ENCODE data around the gene CBX7. TPM values are rescaled to one million over a fixed set of nuclear protein-coding genes. Genes with fewer than 3 reads are reported as not detected.
A peak's percentile ranks its signal among the peaks of the same experiment; 100 is the strongest.

The CBX7 gene
- total RNA-seq, 2 experiments from 2014 or later, result 48.6 to 49.1 TPM

GRCh38 chr22:39132281-39132680 lies 20.2 kb downstream of the CBX7 start:
- no peaks in the 10 kb centered on the region for H3K27me3 ChIP-seq (ENCODE audit: control insufficient read depth in 1 of 2, insufficient read depth in 2 of 2, low read length in 2 of 2)
- peaks cover 43% of the 10 kb centered on the region for H3K36me3 ChIP-seq (ENCODE audit: insufficient read depth, low read length)
- ChIA-PET CTCF (no interaction called here), POLR2A (no interaction called here)
- peaks cover 5% of the 10 kb centered on the region for H3K4me1 Mint-ChIP-seq (ENCODE audit: low read depth)
- peaks cover 41% of the 10 kb centered on the region for H3K36me3 Mint-ChIP-seq (ENCODE audit: low read depth)
- TF ChIP-seq, protein P1, sequence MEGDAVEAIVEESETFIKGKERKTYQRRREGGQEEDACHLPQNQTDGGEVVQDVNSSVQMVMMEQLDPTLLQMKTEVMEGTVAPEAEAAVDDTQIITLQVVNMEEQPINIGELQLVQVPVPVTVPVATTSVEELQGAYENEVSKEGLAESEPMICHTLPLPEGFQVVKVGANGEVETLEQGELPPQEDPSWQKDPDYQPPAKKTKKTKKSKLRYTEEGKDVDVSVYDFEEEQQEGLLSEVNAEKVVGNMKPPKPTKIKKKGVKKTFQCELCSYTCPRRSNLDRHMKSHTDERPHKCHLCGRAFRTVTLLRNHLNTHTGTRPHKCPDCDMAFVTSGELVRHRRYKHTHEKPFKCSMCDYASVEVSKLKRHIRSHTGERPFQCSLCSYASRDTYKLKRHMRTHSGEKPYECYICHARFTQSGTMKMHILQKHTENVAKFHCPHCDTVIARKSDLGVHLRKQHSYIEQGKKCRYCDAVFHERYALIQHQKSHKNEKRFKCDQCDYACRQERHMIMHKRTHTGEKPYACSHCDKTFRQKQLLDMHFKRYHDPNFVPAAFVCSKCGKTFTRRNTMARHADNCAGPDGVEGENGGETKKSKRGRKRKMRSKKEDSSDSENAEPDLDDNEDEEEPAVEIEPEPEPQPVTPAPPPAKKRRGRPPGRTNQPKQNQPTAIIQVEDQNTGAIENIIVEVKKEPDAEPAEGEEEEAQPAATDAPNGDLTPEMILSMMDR (IDR thresholded peaks at IDR 0.05), result no peak
- no peak overlapping the region for H3K27ac Mint-ChIP-seq
- no peak overlapping the region for H3K4me3 ChIP-seq (ENCODE audit: low read length)
- no peaks in the 10 kb centered on the region for H3K9me3 Mint-ChIP-seq
- intact Hi-C loops (cut with DNase I, micrococcal nuclease), result no loop called here
- ATAC-seq (ENCODE audit: poor library complexity), result no peak
- H3K4me1 ChIP-seq (ENCODE audit: insufficient read depth, low read length), result no peaks in the 10 kb centered on the region
- H3K9me3 ChIP-seq (ENCODE audit: control insufficient read depth in 1 of 2, insufficient read depth in 1 of 2, low read length in 2 of 2), result no peaks in the 10 kb centered on the region
- H3K4me3 Mint-ChIP-seq, result no peak overlapping the region
- DNase-seq, result no peak
- H3K27me3 Mint-ChIP-seq, result no peaks in the 10 kb centered on the region
- H3K27ac ChIP-seq (ENCODE audit: low read depth in 1 of 2, low read length in 2 of 2), result no peak overlapping the region

DNA sequence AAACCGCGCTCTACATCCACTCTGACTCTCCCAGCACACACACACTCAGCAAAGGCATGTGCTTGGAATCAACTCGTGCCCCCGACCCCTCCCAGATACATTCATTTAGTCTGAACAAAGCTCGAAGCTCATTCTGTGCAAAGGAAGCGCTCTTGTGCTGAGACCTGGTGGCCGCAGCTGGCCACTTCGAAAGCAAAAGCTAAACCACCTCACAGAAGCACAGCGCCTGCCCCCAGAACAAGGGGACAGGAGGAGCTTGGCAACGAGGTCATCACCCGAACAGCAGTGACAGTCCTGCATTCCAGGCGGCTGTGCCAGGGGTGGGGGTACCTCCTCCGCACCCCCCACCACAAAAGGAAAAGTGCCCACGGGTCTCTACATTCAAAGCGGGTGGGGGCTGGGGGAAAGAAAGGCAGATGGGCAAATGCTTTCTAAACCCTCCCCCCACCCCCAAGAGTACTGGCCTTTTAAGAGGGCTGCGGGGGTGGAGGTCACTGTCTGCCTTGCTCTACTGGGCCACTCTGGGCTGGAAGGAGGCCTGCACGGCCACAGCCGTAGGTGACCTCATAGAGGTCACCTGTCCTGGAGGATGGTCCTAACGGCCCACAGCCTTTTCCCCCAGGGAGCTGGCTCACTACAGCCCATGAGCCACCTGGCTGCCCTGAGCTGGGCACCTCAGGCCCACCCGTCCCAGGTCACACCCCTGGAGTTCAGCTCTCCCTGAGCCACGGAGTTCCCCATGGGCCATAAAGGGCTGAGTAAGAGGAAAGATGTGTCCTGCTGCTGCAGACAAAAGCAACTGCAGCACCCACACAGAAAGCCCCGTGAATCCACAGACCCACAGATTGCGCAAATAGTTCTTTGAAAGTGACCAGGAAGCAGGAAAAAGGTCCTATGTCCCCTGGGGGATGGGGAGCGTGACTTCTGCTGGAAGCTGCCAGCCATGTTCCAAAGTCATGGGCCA lies 21.3 kb downstream of the CBX7 start:
- TF ChIP-seq, protein P1 (IDR thresholded peaks at IDR 0.05), result no peak
- ChIA-PET CTCF (no interaction called here), POLR2A (interaction anchor here (1.1 kb wide), 1 partner anchor 225 kb away, joined by 3 read pairs; no protein-coding TSS in a partner anchor)
- H3K4me3 Mint-ChIP-seq, result no peak overlapping the region
- H3K27me3 ChIP-seq (ENCODE audit: control insufficient read depth in 1 of 2, insufficient read depth in 2 of 2, low read length in 2 of 2), result no peaks in the 10 kb centered on the region
- no peaks in the 10 kb centered on the region for H3K9me3 Mint-ChIP-seq
- peak in 1 of 14 experiments; percentile 18 for DNase-seq
- H3K4me1 ChIP-seq (ENCODE audit: insufficient read depth, low read length), result no peaks in the 10 kb centered on the region
- H3K9me3 ChIP-seq (ENCODE audit: control insufficient read depth in 1 of 2, insufficient read depth in 1 of 2, low read length in 2 of 2), result no peaks in the 10 kb centered on the region
- ATAC-seq (ENCODE audit: poor library complexity), result no peak
- no peaks in the 10 kb centered on the region for H3K27me3 Mint-ChIP-seq
- no peak overlapping the region for H3K27ac ChIP-seq (ENCODE audit: low read depth in 1 of 2, low read length in 2 of 2)
- H3K36me3 Mint-ChIP-seq (ENCODE audit: low read depth), result peaks cover 36% of the 10 kb centered on the region
- no peak overlapping the region for H3K4me3 ChIP-seq (ENCODE audit: low read length)
- H3K36me3 ChIP-seq (ENCODE audit: insufficient read depth, low read length), result peaks cover 43% of the 10 kb centered on the region
- intact Hi-C loops (cut with DNase I, micrococcal nuclease), result no loop called here
- no peak overlapping the region for H3K27ac Mint-ChIP-seq
- H3K4me1 Mint-ChIP-seq (ENCODE audit: low read depth), result peaks cover 5% of the 10 kb centered on the region

GRCh38 chr22:39130152-39130704 lies 22.3 kb downstream of the CBX7 start:
- TF ChIP-seq, protein P1 (IDR thresholded peaks at IDR 0.05), result no peak
- H3K27ac ChIP-seq (ENCODE audit: low read depth in 1 of 2, low read length in 2 of 2), result no peak overlapping the region
- H3K4me1 ChIP-seq (ENCODE audit: insufficient read depth, low read length), result no peaks in the 10 kb centered on the region
- peaks cover 5% of the 10 kb centered on the region for H3K4me1 Mint-ChIP-seq (ENCODE audit: low read depth)
- H3K27me3 Mint-ChIP-seq, result no peaks in the 10 kb centered on the region
- no peak overlapping the region for H3K4me3 Mint-ChIP-seq
- ATAC-seq (ENCODE audit: poor library complexity), result no peak
- DNase-seq, result peak in 1 of 14 experiments; percentile 12
- peaks cover 40% of the 10 kb centered on the region for H3K36me3 ChIP-seq (ENCODE audit: insufficient read depth, low read length)
- H3K9me3 ChIP-seq (ENCODE audit: control insufficient read depth in 1 of 2, insufficient read depth in 1 of 2, low read length in 2 of 2), result no peaks in the 10 kb centered on the region
- peaks cover 34% of the 10 kb centered on the region for H3K36me3 Mint-ChIP-seq (ENCODE audit: low read depth)
- intact Hi-C loops (cut with DNase I, micrococcal nuclease), result no loop called here
- no peaks in the 10 kb centered on the region for H3K27me3 ChIP-seq (ENCODE audit: control insufficient read depth in 1 of 2, insufficient read depth in 2 of 2, low read length in 2 of 2)
- CTCF ChIA-PET, result no interaction called here
- H3K4me3 ChIP-seq (ENCODE audit: low read length), result no peak overlapping the region
- H3K9me3 Mint-ChIP-seq, result no peaks in the 10 kb centered on the region
- H3K27ac Mint-ChIP-seq, result no peak overlapping the region
- POLR2A ChIA-PET, result no interaction called here

Data from CD4-positive, alpha-beta T cell (primary cell).